HG02943 (cell line): ENCODE data around the gene CFP.
"Not testable (repeated sequence)": the region's sequence is repeated elsewhere in the genome, so short reads cannot be mapped to it uniquely, and the experiment has no call there.

Experiments used
- ATAC-seq: cut with Tn5 transposase; IDR thresholded peaks from one replicate; pipeline ENCODE4 v1.9.1; 2021; ENCODE audit warnings: mild to moderate bottlenecking, low read depth, moderate library complexity; ENCODE audit not compliant: unreplicated experiment

The CFP gene

GRCh38 chrX:47608130-47608810 is 21.5 kb downstream of the CFP start:
- ATAC-seq, result no peak

GRCh38 chrX:47607091-47607490 is 22.6 kb downstream of the CFP start:
- ATAC-seq, result no peak

- no peak for ATAC-seq
Measured at GRCh38 chrX:47605024-47605423, 24.7 kb downstream of the CFP start.

- not testable (repeated sequence) for ATAC-seq
Measured at GRCh38 chrX:47603125-47603524, 26.6 kb downstream of the CFP start.

- ATAC-seq, result no peak
Measured at GRCh38 chrX:47597222-47597621, 32.5 kb downstream of the CFP start.

GRCh38 chrX:47596256-47596655 is 33.5 kb downstream of the CFP start:
- ATAC-seq, result no peak

GRCh38 chrX:47595716-47596251 is 33.9 kb downstream of the CFP start:
- no peak for ATAC-seq

GRCh38 chrX:47593522-47593921 is 36.2 kb downstream of the CFP start:
- no peak for ATAC-seq

GRCh38 chrX:47590984-47591383 is 38.7 kb downstream of the CFP start:
- ATAC-seq, result no peak

GRCh38 chrX:47587906-47588735 is 41.6 kb downstream of the CFP start:
- ATAC-seq, result no peak

- no peak for ATAC-seq
Measured at GRCh38 chrX:47587091-47587891, 42.4 kb downstream of the CFP start.

GRCh38 chrX:47586043-47586787 is 43.5 kb downstream of the CFP start:
- no peak for ATAC-seq

GRCh38 chrX:47585273-47585672 is 44.5 kb downstream of the CFP start:
- no peak for ATAC-seq

GRCh38 chrX:47584714-47585113 is 45.0 kb downstream of the CFP start:
- no peak for ATAC-seq

- ATAC-seq, result no peak
Measured at GRCh38 chrX:47583240-47583861, 46.4 kb downstream of the CFP start.

GRCh38 chrX:47581731-47582647 is 47.7 kb downstream of the CFP start, which contains the start of gene TIMP1:
Gene TIMP1, plus strand, starts transcription at chrX:47582436. Its CDS starts 980 bp downstream, at chrX:47583416.
- ATAC-seq, result peak; percentile 78

GRCh38 chrX:47579537-47579936 is 50.2 kb downstream of the CFP start:
- ATAC-seq, result no peak

GRCh38 chrX:47578692-47579091 is 51.0 kb downstream of the CFP start:
- ATAC-seq, result no peak

GRCh38 chrX:47577901-47578300 is 51.8 kb downstream of the CFP start:
- no peak for ATAC-seq
